EL (cell line): ENCODE results near the gene TSSK2.
A peak's percentile ranks its signal among the peaks of the same experiment; 100 is the strongest.
"Not testable (repeated sequence)": the region's sequence is repeated elsewhere in the genome, so short reads cannot be mapped to it uniquely, and the experiment has no call there.

Source experiments
- DNase-seq: peaks from one replicate; pipeline ENCODE4 v3.0.0-alpha.2; 2016

Gene TSSK2

DNA sequence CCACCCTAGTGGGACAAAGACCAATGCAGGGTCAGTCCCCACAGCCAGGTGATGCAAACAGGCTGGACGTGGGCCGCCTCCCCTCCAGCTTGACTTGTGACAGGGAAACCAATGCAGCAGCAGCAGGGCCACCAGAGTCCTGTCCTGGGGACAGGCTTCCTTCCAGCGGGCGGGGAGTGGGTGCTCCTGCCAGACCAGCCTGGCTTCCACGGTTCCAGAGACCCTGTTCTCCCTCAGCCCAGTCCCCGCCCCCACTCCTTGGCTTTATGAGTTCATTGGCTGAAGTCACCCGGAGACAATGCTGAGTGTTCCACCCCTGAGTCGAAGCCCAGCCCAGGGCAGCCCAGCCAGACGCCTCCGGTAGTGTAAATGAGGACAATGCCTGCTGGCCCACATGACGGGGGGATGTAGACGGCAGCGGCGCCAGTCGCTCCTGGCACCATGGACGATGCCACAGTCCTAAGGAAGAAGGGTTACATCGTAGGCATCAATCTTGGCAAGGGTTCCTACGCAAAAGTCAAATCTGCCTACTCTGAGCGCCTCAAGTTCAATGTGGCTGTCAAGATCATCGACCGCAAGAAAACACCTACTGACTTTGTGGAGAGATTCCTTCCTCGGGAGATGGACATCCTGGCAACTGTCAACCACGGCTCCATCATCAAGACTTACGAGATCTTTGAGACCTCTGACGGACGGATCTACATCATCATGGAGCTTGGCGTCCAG is at the start of gene TSSK2:
Gene TSSK2 (plus strand): TSS at position 350 of the 726 bp plus-strand sequence. CDS start 92 bp downstream, at position 442.
- no peak for DNase-seq

DNA sequence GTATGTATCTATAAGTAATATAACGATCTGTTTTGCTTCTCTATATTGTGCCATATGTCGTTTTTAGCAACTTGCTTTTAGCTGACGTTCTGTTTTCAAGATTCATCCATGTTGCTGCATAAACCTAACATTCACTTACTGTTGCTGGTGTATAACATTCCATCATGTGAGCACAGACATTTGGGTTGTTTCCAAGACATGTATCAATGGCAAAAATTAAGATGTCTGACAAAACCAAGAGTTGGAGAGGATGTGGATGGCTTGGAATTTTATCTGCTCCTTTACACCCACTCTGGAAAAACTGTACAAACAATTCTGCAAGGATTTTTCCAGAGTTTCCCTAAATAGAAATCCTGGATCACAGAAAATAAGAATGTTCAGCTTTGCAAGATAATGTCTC is 49.8 kb upstream of the TSSK2 start:
- DNase-seq, result no peak

DNA sequence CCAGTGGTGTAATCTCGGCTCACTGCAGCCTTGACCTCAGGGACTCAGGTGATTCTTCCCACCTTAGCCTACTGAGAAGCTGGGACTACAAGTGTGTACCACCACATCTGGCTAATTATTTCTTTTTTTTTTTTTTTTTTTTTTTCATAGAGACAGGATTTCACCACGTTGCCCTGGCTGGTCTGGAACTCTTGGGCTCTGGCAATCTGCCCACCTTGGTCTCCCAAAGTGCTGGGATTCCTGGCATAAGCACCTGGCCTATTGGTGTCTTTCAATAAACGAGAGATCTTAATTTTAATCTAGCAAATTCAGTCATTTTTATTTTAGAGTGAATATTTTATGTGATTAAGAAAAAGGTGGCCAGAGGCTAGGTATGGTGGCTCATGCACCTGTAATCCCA is 49.0 kb upstream of the TSSK2 start:
- no peak for DNase-seq

DNA sequence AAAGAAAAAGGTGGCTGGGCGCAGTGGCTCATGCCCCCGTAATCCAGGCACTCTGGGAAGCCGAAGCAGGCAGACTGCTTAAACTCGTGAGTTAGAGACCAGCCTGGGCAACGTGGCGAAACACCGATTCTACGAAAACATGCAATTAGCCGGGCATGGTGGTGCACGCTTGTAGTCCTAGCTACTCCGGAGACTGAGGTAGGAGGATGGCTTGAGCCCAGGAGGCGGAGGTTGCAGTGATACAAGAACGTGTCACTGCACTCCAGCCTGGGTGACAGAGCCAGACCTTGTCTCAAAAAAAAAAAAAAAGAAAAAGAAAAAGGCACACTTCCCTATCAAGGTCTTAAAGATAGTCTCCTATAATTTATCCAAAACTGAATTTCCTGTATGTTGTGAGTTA is 48.3 kb upstream of the TSSK2 start:
- DNase-seq, result no peak

DNA sequence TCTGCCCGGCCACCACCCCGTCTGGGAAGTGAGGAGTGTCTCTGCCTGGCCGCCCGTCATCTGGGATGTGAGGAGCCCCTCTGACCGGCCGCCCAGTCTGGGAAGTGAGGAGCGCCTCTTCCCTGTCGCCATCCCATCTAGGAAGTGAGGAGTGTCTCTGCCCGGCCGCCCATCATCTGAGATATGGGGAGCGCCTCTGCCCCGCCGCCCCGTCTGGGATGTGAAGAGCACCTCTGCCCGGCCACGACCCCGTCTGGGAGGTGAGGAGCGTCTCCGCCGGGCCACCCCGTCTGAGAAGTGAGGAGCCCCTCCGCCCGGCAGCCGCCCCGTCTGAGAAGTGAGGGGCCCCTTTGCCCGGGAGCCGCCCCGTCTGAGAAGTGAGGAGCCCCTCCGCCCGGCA is 47.0 kb upstream of the TSSK2 start:
- DNase-seq, result not testable (repeated sequence)

DNA sequence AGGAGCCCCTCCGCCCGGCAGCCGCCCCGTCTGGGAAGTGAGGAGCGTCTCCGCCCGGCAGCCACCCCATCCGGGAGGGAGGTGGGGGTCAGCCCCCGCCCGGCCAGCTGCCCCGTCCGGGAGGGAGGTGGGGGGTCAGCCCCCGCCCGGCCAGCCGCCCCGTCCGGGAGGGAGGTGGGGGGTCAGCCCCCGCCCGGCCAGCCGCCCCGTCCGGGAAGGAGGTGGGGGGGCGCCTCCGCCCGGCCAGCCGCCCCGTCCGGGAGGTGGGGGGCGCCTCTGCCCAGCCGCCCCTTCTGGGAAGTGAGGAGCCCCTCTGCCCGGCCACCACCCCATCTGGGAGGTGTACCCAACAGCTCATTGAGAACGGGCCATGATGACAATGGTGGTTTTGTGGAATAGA is 46.5 kb upstream of the TSSK2 start:
- DNase-seq, result not testable (repeated sequence)

DNA sequence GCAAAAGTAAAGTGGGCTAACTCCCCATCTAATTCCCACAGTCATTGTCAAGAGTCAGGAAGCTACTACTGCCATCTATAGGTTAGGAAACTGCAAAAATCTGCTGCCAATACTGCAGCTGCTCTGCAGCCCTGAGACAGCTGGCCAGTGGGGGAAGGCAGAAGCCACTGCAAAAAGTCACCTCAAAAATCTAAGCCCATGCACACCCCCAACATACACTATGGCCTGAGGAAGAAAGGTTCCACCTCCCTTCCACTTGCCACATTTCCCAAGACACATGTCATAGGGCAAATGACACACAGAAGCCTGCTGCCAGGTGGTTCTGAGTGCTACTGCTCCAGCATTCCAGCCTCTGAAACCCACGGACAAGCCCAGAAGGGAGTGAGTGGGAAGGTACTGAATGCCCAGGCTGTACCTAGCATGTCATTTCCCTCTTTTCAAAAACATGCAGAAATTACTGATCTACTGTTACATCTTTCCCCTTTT is 45.8 kb upstream of the TSSK2 start:
- DNase-seq, result peak; percentile 29

DNA sequence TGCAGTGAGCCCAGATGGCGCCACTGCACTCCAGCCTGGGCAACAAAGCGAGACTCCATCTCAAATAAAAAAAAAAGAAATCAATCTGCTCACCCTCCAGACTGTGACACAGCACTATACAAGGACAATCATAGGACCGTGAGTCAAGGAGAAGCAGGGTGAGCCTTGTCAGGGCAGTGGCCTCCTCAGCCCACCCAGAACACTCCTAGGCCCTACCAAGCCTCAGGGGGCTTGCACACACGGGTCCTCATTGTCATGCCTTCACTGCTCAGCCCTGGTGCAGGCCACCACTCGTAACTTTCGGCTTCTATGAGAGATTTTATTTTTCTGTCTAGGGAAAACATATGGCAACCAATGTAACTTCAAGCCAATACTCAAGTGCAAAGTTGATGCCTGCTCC is 44.7 kb upstream of the TSSK2 start:
- DNase-seq, result no peak

DNA sequence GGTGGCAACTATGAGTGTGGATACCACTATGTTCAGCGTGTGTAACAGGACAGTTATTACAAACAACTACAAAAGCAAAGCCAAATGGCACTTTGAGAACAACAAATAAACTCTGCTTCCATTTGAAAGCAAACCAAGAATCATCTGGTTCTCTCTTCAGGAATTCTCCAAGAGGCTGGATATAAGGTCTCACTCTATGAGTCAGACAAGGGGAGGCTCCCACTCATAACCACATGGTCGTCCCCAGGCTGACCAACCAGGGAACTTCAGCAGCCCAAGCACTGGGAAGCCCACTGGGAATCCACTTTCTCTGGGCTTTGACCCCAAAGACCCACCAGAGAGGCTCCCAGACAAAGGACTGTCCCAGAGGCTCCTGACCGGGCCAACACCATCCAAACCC is 44.2 kb upstream of the TSSK2 start:
- peak; percentile 58 for DNase-seq

DNA sequence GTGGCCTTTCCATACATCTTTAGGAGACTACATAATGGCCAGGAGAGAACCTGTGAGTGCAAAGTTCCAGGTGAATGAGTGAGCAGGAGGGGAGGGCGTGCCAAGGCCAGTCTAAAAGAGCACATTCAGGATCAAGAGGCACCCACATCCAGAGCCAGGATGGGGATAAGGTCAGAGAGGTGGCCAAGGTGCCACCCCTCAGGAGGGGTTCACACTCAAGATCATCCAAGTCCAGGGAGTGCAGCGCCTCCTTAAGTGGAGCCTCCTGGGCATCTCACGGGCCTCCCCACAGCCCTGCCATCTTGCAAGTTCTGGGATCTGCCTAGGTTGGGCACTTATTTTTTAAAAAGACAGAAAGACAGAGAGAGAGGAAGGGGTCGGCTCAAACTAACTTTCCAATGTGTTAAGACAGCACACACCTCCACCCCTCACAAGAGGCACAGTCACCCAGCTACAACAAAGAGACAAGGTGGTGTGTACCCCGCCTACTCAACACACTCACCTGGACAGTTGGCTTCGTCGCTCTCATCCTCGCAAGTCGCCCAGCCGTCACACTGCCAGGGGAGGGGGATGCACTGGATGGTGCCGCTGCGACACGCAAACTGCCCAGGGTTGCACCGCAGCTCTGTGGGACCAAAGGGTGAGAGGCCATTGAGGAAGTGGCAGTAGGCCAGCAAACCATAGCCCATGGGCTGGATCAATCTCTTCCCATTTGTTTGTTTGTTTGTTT is 42.1 kb upstream of the TSSK2 start:
- no peak for DNase-seq

DNA sequence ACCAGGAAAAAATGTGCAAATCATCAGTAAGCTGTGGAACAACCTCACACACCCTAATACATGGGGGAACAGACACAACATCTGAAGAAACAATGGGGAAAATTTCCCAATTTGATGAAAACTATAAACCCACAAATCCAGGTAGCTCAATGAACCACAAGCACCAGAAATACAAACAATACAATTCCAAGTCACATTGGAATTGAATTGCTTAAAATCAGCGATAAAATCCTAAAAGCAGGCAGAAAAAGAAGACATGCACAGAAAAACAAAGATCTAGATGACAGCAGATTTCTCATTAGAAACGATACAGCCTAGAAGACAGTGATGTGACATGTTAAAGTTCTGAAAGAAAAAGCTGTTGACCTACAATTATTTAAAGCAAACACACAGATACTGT is 40.9 kb upstream of the TSSK2 start:
- DNase-seq, result no peak

DNA sequence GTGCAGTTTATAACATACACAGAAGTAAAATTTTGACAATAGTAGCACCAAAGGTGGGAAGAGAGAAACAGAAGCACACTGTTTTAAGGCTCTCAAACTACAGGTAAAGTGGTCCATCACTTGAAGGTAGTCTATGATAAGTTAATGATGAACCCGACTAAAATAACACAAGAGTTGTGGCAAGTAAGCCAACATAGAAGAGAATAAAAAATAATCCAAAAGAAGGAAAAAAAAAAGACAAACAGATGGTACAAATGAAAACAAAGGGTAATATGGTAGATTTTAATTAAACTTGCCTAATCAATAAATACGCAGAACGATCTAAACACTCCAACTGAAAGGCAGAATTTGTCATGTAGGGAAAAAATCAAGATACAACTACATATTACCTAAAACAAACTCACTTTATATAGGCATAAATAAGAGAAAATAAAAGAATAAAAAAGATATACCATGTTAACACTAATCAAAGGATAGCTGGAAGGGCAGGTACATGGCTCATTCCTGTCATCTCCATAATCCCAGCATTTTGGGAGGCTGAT is 40.5 kb upstream of the TSSK2 start:
- no peak for DNase-seq

DNA sequence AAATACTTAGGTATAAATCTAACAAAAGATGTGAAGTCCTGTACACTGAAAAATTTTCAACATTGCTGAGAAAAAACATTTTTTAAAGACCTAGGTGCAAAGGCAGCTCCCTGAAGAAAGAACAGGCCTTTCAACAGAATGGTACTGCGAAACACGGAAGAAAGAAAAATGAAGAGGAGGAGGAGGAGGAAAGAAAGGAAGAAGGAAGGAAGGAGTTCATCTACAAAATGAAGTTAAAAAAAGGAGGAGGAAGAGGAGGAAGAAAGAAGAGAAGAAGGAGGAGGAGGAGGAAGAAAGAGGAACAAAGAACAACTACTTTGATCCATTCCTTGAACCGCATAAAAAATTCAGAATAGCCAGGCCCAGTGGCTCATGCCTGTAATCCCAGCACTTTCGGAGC is 38.4 kb upstream of the TSSK2 start:
- DNase-seq, result no peak

DNA sequence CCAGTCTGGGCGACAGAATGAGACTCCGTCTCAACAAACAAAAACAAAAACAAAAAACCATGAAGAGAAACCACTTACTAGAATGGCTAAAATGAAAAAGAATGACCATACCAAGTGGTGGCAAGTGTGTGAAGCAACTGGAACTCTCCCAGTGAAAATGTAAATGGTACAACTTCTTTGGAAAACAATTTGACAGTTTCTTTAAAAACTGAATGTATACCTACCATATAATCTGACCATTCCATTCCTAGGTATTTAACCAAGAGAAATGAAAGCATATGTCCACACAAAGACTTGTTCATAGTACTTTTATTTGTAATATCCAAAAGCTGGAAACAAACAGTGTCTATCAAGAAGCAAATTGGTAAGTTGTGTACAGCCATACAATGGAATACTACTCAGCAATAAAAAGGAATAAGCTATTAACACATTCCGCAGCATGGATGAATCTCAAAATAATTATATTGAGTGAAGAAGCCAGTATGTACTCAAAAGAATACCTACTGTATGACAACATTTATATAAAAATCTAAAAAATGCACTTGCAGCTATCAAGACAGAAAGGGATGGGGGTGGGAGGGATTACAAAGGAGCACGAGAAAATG is 36.6 kb upstream of the TSSK2 start:
- DNase-seq, result no peak

DNA sequence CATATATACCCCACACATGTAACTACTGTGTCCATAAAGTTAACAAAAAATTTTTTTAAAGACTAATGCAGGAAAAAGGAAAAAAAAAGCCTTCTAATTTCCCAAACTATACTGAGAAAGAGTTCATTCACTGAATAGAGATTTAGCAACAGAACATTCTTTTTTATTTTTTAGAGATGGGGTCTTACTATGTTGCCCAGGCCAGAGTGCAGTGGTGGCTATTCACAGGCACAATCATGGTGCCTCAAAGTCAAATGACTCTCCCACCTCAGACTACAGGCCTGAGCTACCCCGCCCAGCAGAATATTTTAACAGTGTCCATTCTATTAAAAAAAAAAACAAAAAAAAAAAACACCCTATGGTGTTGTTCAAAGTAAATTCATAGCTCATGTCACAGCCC is 34.6 kb upstream of the TSSK2 start:
- no peak for DNase-seq

DNA sequence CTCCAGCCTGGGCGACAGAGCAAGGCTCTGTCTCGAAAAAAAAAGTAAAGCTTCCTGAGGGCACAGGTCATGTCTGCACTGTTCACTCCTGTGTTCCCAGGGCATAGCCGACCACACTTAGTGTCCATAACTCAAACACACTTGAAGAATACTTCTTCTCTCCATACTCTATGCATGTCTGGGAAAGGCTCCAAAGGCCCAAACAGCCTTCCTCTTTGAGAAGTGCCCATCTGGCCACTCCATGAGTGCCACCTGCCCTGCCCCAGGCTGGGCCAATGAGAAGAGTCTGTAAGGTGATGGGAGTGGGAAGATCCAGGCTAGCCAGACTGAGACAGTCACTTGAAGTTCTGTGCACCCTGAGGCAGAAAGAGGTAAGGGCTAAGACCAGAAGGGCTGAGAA is 33.6 kb upstream of the TSSK2 start:
- no peak for DNase-seq

DNA sequence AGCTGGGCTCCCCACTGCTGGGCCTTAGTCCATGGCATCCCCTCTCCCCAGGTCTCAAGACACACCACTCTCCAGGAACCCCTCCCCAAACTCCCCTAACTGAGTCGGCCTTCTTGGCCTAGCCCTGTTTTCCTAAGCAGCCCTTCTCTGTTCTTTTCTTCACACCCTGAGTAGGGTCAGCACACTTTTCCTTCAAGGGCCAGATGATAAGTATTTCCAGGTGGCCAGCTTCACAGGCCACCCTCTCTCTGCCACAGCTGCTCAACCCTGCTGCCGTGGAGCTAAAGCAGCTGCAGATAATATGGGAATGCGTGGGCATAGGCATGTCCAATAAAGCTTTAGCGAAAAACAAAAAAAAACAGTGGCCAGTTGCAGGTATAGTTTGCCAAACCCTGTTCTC is 33.0 kb upstream of the TSSK2 start:
- DNase-seq, result no peak

DNA sequence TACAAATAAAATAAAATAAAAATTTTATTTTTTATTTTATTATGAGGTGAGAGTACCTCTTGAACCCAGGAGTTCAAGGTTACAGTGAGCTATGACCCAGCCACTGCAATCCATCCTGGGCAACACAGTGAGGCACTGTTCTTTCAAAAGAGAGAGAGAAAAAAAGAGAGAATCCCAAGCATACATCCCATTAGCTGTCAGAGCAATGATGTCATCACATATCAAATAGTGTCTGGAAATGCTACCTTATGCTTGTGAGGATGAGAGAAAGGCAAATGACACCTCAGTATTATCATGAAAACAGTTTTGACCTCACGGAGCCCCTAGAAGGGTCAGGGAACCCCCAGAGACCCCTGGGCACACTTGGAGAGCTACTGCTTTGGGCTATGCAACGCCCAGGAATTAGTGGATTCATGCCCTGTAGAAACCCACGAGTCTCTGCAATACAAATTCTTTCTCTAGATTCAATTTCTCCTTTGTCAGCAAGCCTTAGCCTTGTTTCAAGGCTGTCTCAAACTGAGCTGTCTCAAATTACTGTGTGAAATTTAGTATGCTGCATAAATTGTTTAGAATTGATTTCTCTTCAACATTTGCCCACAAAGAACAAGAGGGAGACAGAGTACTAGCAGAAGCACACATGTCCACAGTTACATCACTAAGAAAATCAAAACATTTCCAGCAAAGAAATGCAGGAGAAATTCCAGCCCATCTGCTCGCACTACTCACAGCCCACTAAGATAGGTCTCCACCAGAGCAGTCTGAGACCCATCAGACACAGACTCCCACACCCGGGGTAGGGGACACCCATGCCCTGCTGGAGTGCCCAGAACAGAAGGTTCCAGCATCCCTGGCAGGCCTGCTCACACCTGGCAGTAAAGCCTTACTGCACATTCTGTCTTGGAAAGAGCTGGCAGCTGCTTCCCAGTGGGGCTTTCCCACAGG is 27.0 kb upstream of the TSSK2 start:
- DNase-seq, result no peak

DNA sequence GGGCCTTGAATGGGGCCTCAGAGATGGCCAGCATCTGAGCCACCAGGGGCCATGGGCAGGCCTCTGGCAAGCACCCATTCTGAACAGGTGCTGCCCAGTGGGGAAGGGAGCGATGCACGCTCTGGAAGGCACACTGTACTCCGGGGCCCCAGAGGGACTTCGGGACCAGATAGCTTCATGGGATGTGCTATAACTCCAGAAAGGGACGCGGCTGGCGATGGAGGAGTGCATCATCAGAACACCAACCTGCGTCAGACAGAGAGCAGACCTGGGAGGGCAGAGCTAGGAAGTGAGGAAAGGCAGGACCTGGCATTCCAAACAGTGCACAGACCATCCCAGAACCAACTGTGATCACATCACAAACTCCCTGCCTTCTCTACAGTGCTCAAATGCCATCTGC is 25.7 kb upstream of the TSSK2 start:
- DNase-seq, result no peak

DNA sequence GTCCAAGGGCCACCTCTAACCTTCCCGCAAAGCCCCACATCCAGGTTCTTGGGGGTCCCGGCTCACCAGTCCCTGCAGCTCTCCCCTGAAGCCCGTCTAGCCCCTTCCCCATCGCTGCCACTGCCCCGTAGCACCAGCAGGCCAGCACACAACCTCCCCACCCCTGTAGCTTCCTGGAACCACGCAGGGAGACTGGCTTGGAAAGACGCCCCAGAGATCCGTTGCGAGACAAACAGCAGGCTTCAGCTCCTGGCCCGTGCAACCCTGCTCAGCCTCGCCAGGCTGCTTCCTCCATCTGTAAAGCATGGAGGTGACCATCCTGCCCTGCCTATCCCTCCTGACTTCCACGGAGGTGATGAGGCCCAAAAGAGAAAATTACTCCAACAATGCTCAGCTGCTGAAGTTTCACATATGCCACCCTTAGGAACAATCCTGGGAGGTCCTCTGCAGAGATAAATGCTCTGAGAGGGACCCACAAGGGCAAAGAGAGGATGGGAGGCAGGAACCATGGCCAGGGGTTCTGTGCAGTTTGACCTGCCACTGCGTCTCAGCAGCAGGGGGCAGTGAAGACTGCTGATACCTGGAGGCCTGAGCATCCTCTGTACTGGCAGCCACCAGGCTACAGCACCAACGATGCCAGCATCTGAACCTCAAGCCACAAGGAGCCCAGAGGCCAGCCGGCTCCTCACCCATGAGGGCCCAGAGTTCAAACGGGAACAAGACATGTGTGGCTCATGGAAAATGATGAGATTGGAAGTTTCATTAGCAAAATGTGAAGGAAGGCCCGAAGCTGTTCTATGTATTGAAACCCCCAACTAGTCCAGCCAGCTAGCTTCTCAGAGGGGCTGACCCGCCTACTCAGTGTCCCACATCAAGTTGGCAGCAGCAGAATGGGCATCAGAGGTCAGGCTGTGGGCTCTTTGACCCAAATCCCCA is 25.0 kb upstream of the TSSK2 start:
- DNase-seq, result no peak
